8988T (cell line): ENCODE data around the gene TIPARP.
"Not testable (repeated sequence)": the region's sequence is repeated elsewhere in the genome, so short reads cannot be mapped to it uniquely, and the experiment has no call there.

Experiments used
- DNase-seq: peaks from one replicate; pipeline ENCODE4 v3.0.0; 2011

TIPARP gene

GRCh38 chr3:156676768-156677479 is 2.5 kb downstream of the TIPARP start:
- no peak for DNase-seq

DNA sequence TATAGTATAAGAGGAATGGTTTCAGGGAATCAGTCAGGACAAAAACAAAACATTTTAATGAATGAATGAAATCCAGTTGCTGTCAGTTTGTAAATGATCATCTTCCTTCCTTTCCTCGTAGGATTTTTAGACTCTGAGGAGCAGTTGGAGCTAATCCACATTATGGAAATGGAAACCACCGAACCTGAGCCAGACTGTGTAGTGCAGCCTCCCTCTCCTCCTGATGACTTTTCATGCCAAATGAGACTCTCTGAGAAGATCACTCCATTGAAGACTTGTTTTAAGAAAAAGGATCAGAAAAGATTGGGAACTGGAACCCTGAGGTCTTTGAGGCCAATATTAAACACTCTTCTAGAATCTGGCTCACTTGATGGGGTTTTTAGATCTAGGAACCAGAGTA is 3.1 kb downstream of the TIPARP start:
- DNase-seq = no peak

DNA sequence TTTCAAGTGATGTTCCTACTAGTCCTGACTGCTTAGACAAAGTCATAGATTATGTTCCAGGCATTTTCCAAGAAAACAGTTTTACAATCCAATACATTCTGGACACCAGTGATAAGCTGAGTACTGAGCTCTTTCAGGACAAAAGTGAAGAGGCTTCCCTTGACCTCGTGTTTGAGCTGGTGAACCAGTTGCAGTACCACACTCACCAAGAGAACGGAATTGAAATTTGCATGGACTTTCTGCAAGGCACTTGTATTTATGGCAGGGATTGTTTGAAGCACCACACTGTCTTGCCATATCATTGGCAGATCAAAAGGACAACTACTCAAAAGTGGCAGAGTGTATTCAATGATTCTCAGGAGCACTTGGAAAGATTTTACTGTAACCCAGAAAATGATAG is 3.8 kb downstream of the TIPARP start:
- DNase-seq = no peak

DNA sequence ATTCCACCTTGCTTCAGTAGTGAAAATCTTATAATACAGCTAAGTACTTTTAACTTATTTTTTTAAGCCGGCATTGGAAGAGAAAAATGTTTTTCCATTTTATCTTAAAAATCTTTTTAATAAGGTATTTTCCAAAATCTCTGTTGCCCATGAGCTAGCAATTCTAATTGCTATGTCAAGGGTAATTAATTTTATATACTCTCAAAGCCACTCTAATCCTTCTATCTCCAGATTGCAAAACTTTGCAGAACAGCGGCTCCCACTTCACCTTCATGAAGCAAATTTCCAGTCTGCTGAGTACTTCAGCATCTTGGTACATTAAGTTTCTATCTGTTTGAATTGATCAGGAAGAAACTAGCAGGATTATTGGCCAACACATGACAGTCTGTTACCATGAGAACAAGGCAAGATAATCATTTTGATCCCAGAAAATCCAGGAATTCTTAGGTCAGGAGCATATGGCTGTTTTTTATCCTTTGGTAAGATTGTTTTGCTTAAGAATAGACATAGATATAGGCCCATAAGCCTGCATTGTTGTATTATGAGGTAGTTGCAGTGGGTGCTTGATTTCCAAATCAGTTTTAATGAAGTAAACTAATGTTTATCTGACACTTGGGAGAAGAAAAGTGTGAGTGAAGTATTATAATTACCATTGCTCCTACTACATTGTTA is 6.0 kb downstream of the TIPARP start:
- DNase-seq = no peak

DNA sequence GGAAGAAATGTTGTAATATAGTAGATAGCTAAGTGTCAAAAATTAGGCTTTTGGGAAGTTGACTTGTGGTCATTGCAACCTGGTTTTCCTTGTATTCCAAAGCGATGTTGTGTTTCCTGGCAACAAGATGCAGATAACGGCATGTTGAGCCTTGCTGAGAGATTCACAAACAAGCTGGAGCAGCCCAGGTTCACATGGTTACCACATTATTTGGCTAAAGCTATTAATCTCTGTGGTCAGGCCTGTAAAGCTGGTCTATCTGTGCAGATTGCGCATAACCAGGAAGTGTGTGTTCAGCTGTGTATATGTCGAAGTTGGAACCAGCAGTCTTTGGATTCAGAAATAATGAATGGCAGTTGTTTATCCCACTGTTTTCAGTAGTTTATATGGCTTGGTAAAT is 6.6 kb downstream of the TIPARP start:
- no peak for DNase-seq

GRCh38 chr3:156682501-156682900 is 8.1 kb downstream of the TIPARP start:
- no peak for DNase-seq

DNA sequence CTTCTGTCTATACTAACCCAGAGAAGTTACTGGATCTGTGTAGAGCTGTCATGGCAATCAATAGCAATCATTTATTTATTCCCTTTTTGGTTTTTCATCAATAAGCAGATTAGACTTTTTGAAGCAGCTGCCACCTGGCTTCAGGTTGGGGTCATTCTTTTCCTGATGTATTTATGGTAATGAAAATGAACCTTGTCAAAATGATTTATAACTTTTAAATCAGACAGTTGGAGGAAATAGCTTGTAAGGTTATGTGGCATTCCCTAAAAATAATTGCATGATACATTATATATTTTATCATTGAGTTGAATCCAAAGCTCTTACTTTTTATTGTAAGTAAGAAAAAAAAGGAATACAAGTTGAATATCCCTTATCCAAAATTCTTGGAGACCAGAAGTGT is 8.6 kb downstream of the TIPARP start:
- no peak for DNase-seq

DNA sequence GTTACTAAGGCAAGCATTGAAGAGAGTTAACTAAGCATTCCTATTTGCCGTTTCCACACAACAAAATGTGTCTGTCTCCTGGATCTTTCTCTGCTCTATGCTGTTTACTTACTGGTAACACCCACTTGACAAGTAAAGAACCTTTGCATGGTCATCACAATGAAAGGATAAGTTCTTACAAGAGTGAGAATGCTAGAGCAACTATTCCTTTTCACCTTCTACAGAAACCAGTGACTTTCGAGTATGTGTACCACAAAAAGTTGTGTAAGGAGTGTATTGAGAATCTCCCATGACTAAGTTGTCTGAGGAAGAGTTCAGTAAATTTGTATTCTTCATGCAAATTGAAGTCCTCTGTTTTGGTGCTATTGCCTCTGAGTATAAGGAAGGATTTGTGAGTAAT is 10.8 kb downstream of the TIPARP start:
- DNase-seq = no peak

DNA sequence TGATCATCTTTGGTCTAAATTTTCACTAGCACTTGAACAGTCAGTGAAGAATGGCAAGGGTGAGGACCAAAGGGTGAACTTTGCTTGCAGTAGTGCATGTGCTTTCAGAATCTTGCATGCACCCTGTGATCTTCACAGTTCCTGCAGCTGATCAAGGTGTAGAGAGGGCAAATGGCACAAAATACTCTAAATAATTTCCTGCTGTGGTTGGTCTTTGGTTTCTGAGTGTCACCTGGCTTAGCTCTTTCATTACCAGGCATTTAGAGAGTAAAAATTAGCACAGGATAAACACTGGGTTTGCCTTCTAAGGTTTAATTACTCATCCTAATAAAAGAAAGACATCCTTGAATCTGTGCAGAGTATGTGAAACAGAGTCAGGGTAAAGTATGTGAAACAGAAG is 11.4 kb downstream of the TIPARP start:
- no peak for DNase-seq

DNA sequence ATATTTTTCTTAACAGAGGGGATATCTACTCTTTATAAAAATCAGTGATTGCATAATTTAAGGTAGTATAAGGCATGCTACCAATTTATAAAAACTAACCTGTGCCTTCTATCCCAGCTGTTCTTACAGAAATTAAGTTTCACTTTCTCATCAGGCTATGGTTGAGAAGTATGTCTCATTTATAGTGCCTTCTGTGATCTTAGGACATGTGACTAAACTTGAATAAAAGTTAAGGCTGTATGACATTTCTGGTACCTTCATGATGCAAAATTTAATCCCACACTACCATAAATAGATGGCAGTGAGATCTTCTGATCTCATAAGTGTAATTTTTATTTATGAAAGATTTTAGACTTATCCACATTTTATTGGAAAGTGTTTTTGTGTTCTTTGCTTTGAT is 12.6 kb downstream of the TIPARP start:
- DNase-seq = no peak

- no peak for DNase-seq
Measured at GRCh38 chr3:156688632-156689452, 14.5 kb downstream of the TIPARP start.

DNA sequence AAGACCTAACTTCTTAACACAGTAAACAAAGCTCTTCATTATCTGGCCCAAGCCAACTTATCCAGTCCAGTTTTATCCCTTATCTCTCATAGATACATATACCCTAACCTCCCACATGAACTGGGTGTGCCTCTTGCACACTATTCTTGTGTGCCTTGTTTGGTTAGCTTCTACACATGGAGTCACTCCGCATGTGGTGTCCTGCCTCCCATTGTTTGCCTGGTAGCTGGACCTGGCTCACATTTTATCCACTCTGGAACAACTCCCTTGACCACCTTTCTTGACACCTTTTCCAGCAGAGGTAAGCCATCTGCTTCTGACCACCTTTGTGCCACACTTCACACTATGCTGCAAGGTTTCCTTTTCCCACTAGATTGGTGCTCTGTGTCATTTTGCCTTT is 15.2 kb downstream of the TIPARP start:
- no peak for DNase-seq

DNA sequence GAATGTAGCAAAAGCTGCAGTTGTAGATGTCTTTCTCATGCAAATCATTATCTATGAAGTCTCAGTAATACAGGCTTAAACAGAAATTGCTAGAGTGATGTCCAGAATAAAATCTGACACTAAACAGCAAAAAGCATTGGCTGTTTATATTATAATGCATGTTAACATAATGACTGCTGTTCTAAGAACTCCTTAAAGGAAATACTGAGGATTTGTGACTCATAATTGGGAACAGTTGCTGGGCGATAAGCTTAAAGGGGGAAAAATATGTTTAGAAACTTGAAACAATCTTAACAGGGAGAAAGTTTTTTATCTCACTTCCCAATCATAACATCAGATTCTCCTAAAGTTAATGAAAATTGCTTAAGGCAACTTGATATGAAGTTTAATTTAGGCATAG is 17.5 kb downstream of the TIPARP start:
- no peak for DNase-seq

- no peak for DNase-seq
Measured at GRCh38 chr3:156693166-156693565, 18.8 kb downstream of the TIPARP start.

DNA sequence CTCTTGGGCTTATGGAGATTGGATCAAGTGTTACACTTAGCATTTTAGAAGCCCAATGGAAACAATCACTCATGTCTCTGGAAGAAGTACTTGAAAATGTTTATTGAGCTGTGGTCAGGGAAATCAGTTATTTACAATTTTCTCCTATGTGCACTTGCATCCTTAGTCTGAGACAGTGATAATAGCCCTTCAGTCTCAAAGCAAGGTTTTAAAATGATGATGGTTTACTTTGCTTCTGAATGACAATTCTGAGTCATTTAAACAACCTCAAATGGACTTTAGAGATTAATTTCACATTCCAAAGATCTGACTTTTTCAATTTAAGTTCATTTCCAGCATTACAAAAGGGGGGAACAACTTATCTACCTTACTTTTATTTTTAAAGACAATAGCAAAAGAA is 20.1 kb downstream of the TIPARP start:
- no peak for DNase-seq

DNA sequence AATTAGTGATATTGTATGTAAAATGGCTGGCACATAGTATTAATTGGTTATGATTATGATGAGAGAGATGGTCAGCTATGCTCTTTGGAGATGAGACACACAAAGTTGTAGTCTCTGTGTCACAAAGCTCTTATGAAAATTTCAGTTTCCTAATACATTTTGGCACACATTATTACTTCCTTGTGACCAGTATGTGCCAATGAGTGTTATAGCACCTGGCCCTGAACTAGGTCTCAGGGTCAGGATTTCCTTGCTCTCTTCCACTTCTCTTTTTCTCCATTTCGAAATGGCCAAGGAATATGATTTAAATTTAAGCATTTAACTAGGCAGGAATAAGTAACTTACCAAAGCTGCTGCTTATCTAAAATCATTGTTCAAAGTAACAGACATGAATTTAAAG is 28.0 kb downstream of the TIPARP start:
- DNase-seq = no peak

- no peak for DNase-seq
Measured at GRCh38 chr3:156704370-156705036, 30.1 kb downstream of the TIPARP start.

DNA sequence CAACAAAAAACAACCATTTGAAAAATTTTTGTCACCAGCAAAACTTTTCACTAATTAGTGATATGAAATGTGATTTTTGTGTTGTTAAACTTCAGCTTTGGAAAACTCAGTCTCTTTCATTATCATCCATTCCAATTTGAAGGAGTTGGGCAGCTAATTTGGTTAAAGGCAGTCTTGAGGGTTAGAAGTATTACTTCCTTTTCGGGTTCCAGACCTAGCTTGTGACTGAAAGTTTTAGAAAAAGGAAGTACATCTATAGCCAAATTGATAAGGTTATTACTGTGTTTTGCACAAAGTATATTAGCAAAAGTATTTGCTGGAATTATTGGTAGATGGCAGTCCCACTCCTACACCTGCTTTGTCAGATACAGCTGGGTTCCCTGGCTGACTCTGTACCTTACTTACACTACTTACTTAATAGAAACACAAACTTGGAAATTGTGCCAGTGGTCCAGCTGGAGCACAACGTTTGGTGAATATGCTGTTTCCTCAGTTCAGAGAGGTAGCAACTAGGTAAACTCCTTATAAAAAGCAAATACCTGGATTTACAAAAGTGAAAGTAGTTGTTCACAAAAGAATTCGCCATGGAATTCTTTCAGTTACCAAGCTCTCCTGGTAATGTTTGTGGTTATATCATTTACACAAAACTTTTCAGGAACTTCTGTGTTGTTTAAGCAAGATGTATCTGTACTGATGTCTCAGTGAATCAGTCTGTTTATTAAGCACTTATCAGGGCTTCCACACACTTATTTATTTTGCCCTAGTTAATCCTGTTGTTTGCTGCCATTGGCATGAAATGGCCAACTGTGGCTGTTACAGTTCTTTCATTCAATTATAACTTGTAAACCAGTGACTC is 31.6 kb downstream of the TIPARP start:
- DNase-seq = no peak

- DNase-seq = no peak
Measured at GRCh38 chr3:156707588-156707987, 33.2 kb downstream of the TIPARP start.

- DNase-seq = no peak
Measured at GRCh38 chr3:156710429-156710828, 36.0 kb downstream of the TIPARP start.

DNA sequence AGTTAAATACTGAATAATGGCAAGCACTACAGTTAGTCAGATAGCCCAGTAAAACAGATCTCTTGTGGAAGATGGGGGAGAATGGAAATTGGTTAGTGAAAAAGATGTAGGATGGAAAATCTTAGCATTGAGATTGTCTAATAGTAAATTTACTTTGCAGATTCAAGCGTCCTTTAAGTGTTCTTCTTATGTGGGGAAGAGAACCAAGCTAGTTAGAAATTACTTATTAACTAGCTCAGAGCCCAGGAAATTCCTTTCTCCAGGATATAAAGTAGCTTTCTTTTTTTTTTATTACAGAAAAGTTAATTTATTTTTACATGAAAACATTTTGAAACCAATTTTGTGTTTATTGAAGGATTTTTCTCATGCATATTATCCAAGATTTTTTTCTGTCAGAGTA is 36.7 kb downstream of the TIPARP start:
- DNase-seq = no peak

DNA sequence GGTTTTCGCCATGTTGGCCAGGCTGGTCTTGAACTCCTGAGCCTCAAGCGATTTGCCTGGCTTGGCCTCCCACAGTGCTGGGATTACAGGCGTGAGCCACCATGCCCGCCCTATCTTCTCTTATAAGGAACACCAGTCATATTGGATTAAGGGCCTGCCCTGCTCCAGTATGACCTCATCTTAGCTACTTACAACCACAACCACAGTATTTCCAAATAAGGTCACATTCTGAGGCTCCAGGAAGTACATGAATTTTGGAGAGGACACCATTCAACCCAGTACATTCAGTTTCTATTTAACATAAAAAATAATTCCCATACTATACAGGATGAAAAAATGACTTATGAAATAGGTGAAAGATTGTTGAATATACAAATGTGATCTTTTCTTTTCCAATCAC is 37.6 kb downstream of the TIPARP start:
- not testable (repeated sequence) for DNase-seq
